GM13977 (cell line): ENCODE measurements around the gene TRMT112.

Source experiments
- DNase-seq: peaks from one replicate; pipeline ENCODE4 v3.0.0; 2012; ENCODE audit warnings: low spot score
- CTCF ChIP-seq: IDR thresholded peaks from 2 replicates; pipeline ENCODE4 v1.5.1; 2012; ENCODE audit warnings: mild to moderate bottlenecking, control low read depth; ENCODE audit not compliant: insufficient read depth; ENCODE audit errors: extremely low read depth, missing control alignments
- in situ Hi-C: fragments of 300-500 bp; cut with MboI; formaldehyde crosslinking; loops from one replicate; pipeline ENCODE4 v1.12.0; 2022; ENCODE audit warnings: low sequenced_read_pairs, low pct_unique_long_range_greater_than_20kb, mixed read lengths, inconsistent platforms; ENCODE audit not compliant: unreplicated experiment

TRMT112 gene

GRCh38 chr11:64359712-64360445 is 42.5 kb upstream of the TRMT112 start:
- peak; percentile 46 for TF ChIP-seq CTCF
- no peak for DNase-seq
- in situ Hi-C loops = no loop called here

GRCh38 chr11:64358907-64359711 is 41.8 kb upstream of the TRMT112 start, which contains the start of gene RPS6KA4:
RPS6KA4 (plus strand) TSS chr11:64359162; CDS start chr11:64359236, 74 bp downstream.
- in situ Hi-C loops = no loop called here
- no peak for TF ChIP-seq CTCF
- peak; percentile 96 for DNase-seq

- no peak for DNase-seq
- no peak for TF ChIP-seq CTCF
- in situ Hi-C loops = no loop called here
Measured at GRCh38 chr11:64358536-64358906, 41.2 kb upstream of the TRMT112 start.

GRCh38 chr11:64357904-64358535 is 40.7 kb upstream of the TRMT112 start:
- DNase-seq = no peak
- TF ChIP-seq CTCF = no peak
- in situ Hi-C loops = no loop called here

GRCh38 chr11:64357446-64357845 is 40.1 kb upstream of the TRMT112 start:
- in situ Hi-C loops = no loop called here
- TF ChIP-seq CTCF = no peak
- DNase-seq = no peak

GRCh38 chr11:64356498-64357411 is 39.4 kb upstream of the TRMT112 start:
- no peak for DNase-seq
- TF ChIP-seq CTCF = peak; percentile 42
- in situ Hi-C loops = no loop called here
